H9 (cell line): ENCODE measurements around the gene P2RX5. TPM values are rescaled to one million over a fixed set of nuclear protein-coding genes. Genes with fewer than 3 reads are reported as not detected.

Experiments used
- DNase-seq: peaks from one replicate; pipeline ENCODE4 v3.0.0-alpha.2; 2017
- H2AFZ ChIP-seq: one replicate; pipeline ENCODE4 v1.6.1; 2013; ENCODE audit warnings: mild to moderate bottlenecking, low read length, control low read depth, moderate library complexity
- H2AK5ac ChIP-seq: 2 replicates; pipeline ENCODE4 v1.6.1; 2013; ENCODE audit warnings: low read length, control low read depth, mixed read lengths; ENCODE audit not compliant: insufficient read length
- H2BK120ac ChIP-seq: one replicate; pipeline ENCODE4 v1.6.1; 2013; ENCODE audit warnings: low read depth, mild to moderate bottlenecking, low read length, control low read depth, inconsistent platforms; ENCODE audit not compliant: poor library complexity, severe bottlenecking
- H2BK12ac ChIP-seq: 2 replicates; pipeline ENCODE4 v1.6.1; 2013; ENCODE audit warnings: low read length, control low read depth, mixed read lengths, low read depth; ENCODE audit not compliant: insufficient read length
- H2BK15ac ChIP-seq: 2 replicates; pipeline ENCODE4 v1.6.1; 2013; ENCODE audit warnings: low read depth, low read length, control low read depth
- H2BK20ac ChIP-seq: one replicate; pipeline ENCODE4 v1.6.1; 2013; ENCODE audit warnings: low read depth, mild to moderate bottlenecking, low read length, control low read depth, inconsistent platforms; ENCODE audit not compliant: poor library complexity, severe bottlenecking
- H2BK5ac ChIP-seq: 2 replicates; pipeline ENCODE4 v1.6.1; 2013; ENCODE audit warnings: low read length, control low read depth, mixed read lengths; ENCODE audit not compliant: insufficient read length
- H3K14ac ChIP-seq: 2 replicates; pipeline ENCODE4 v1.6.1; 2013; ENCODE audit warnings: low read length, control low read depth; ENCODE audit not compliant: insufficient read depth
- H3K18ac ChIP-seq: 2 replicates; pipeline ENCODE4 v1.6.1; 2013; ENCODE audit warnings: low read depth, mild to moderate bottlenecking, mixed read lengths, low read length, control low read depth; ENCODE audit not compliant: insufficient read length
- H3K23ac ChIP-seq: 2 replicates; pipeline ENCODE4 v1.6.1; 2013; ENCODE audit warnings: low read length, control low read depth, mixed read lengths, low read depth; ENCODE audit not compliant: insufficient read length
- H3K23me2 ChIP-seq: 2 replicates; pipeline ENCODE4 v1.6.1; 2013; ENCODE audit warnings: low read depth, mild to moderate bottlenecking, mixed read lengths, low read length, control low read depth; ENCODE audit not compliant: insufficient read length, poor library complexity, severe bottlenecking
- H3K27ac ChIP-seq: 2 replicates; pipeline ENCODE4 v1.5.1; 2013; ENCODE audit warnings: low read length, control low read depth, mixed read lengths, low read depth; ENCODE audit not compliant: insufficient read length
- H3K27me3 ChIP-seq: 2 replicates; pipeline ENCODE4 v1.6.1; 2013; ENCODE audit warnings: low read length, control low read depth, inconsistent platforms; ENCODE audit not compliant: insufficient read depth
- H3K4ac ChIP-seq: 2 replicates; pipeline ENCODE4 v1.6.1; 2013; ENCODE audit warnings: low read depth, mild to moderate bottlenecking, control low read depth, inconsistent platforms, low read length, moderate library complexity
- H3K4me1 ChIP-seq: 2 replicates; pipeline ENCODE4 v1.6.1; 2013; ENCODE audit warnings: low read length, control low read depth, inconsistent platforms; ENCODE audit not compliant: insufficient read depth
- H3K4me2 ChIP-seq: 2 replicates; pipeline ENCODE4 v1.6.1; 2013; ENCODE audit warnings: low read length, control low read depth, mixed read lengths; ENCODE audit not compliant: insufficient read length, insufficient read depth
- H3K56ac ChIP-seq: 2 replicates; pipeline ENCODE4 v1.6.1; 2013; ENCODE audit warnings: low read depth, mild to moderate bottlenecking, mixed read lengths, low read length, control low read depth; ENCODE audit not compliant: insufficient read length
- H3K79me1 ChIP-seq: 2 replicates; pipeline ENCODE4 v1.6.1; 2013; ENCODE audit warnings: low read depth, mild to moderate bottlenecking, moderate library complexity, low read length, control low read depth, inconsistent platforms; ENCODE audit not compliant: insufficient read depth, poor library complexity, severe bottlenecking
- H3K79me2 ChIP-seq: 2 replicates; pipeline ENCODE4 v1.6.1; 2013; ENCODE audit warnings: low read length, control low read depth, inconsistent platforms; ENCODE audit not compliant: insufficient read depth
- H3K9ac ChIP-seq: 2 replicates; pipeline ENCODE4 v1.6.1; 2013; ENCODE audit warnings: low read length, control low read depth, mixed read lengths; ENCODE audit not compliant: insufficient read length; ENCODE audit errors: extremely low read depth
- H3K9me3 ChIP-seq: one replicate; pipeline ENCODE4 v1.6.1; 2013; ENCODE audit warnings: low read depth, low read length, inconsistent platforms; ENCODE audit not compliant: control insufficient read depth
- H3T11ph ChIP-seq: one replicate; pipeline ENCODE4 v1.6.1; 2013; ENCODE audit warnings: mild to moderate bottlenecking, low read length, control low read depth, inconsistent platforms
- H4K20me1 ChIP-seq: one replicate; pipeline ENCODE4 v1.6.1; 2013; ENCODE audit not compliant: control insufficient read depth, insufficient read length, insufficient read depth
- H4K5ac ChIP-seq: 2 replicates; pipeline ENCODE4 v1.6.1; 2013; ENCODE audit warnings: low read depth, mild to moderate bottlenecking, mixed read lengths, low read length, control low read depth; ENCODE audit not compliant: insufficient read length
- H4K8ac ChIP-seq: replicated peaks from 2 replicates; pipeline ENCODE4 v1.6.1; 2013; ENCODE audit warnings: low read length, control low read depth, mixed read lengths, low read depth; ENCODE audit not compliant: insufficient read length
- H4K91ac ChIP-seq: 2 replicates; pipeline ENCODE4 v1.6.1; 2013; ENCODE audit warnings: low read depth, mild to moderate bottlenecking, moderate library complexity, mixed read lengths, low read length, control low read depth; ENCODE audit not compliant: insufficient read length
- H3K27ac Mint-ChIP-seq, 3 experiments: 2 replicates in 2 of 3; 3 replicates in 1 of 3; pipeline ENCODE4 v1.8.0; 2020 to 2021; ENCODE audit warnings: mixed read lengths in 3 of 3, mild to moderate bottlenecking in 1 of 3, moderate library complexity in 1 of 3
- H3K27me3 Mint-ChIP-seq: 2 replicates; pipeline ENCODE4 v1.8.0; 2021; ENCODE audit warnings: low read depth, mild to moderate bottlenecking, moderate library complexity, mixed read lengths
- H3K36me3 Mint-ChIP-seq, 3 experiments: 2 replicates in 2 of 3; 3 replicates in 1 of 3; pipeline ENCODE4 v1.8.0; 2020 to 2021; ENCODE audit warnings: low read depth in 3 of 3, mixed read lengths in 3 of 3; ENCODE audit not compliant: insufficient read depth in 1 of 3
- H3K4me1 Mint-ChIP-seq, 2 experiments: 2 replicates each; pipeline ENCODE4 v1.8.0; 2020; ENCODE audit warnings: mixed read lengths in 2 of 2
- H3K4me3 Mint-ChIP-seq, 2 experiments: 2 replicates in 1 of 2; 3 replicates in 1 of 2; pipeline ENCODE4 v1.8.0; 2020 to 2021; ENCODE audit warnings: mild to moderate bottlenecking in 2 of 2, mixed read lengths in 2 of 2, moderate library complexity in 1 of 2
- H3K9me3 Mint-ChIP-seq, 2 experiments: 2 replicates in 1 of 2; 3 replicates in 1 of 2; pipeline ENCODE4 v1.8.0; 2020; ENCODE audit warnings: mild to moderate bottlenecking in 2 of 2, mixed read lengths in 2 of 2, moderate library complexity in 1 of 2
- CTCF ChIP-seq: fragments of 200-600 bp; sonication (generic); conservative IDR thresholded peaks from 3 replicates; pipeline ENCODE4 v1.8.0; 2021; ENCODE audit warnings: antibody characterized with exemption, mild to moderate bottlenecking
- WGBS: extraction: QIAGEN DNeasy Blood & Tissue Kit; methylation state at CpG from one replicate; pipeline ENCODE4 v1.1.7; 2013; ENCODE audit warnings: missing lambda C conversion rate, low lambda C conversion rate, mixed read lengths; ENCODE audit not compliant: insufficient read length; ENCODE audit errors: extremely low coverage; 5-methylcytosine and 5-hydroxymethylcytosine counted together
- total RNA-seq: library from RNA; stranded (reverse); gene quantifications from 2 replicates; pipeline ENCODE4 v1.2.1, GENCODE V29; 2021

P2RX5 gene
- total RNA-seq, 1 experiment from 2014 or later: 4.7 TPM

DNA sequence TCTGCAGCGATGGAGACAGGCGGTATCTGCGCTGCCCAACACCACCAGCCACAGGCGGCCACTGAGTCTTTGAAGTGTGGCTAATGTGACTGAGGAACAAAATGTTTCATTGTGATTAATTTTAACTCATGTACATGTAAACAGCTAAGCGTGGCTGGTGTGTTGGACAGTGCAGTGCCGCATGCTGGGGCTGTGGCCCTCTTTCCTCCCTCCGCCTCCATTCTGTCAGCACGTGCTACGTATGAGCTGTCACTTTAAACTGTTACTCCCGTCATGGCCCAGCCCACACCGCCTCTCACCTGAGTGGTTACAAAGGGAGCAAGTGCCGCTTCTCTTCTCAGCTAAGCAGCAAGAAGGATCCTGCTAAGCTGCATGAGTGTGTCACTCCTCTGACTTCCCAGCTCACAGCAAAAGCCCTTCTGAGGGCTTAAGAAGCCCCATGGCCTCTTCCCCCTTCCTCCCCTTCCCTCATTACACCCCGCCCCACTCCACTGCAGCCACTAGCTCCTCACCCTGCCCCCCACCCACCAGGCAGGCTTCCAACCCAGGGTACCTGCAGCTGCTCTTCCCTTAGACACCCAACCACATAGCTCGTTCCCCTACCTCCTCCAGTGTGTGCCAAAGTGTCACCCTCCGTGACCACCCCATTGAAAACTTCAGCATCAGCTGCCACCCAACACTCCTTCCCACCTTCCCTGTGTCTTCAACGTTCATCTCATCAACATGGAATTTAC, 42.8 kb upstream of the P2RX5 start:
- no peak overlapping the region for H3K56ac ChIP-seq
- DNase-seq: no peak
- Mint-ChIP-seq H3K36me3 (no peaks in the 10 kb centered on the region), H3K4me3 (no peak overlapping the region), H3K27ac (peak overlapping the region in 2 of 3 experiments; percentile 64 to 68; a peak in 4 of 7 replicates), H3K9me3 (no peaks in the 10 kb centered on the region), H3K4me1 (peaks cover 21 to 25% of the 10 kb centered on the region in 2 experiments), H3K27me3 (peaks cover 2% of the 10 kb centered on the region; the same call in 1 of the 2 replicates)
- H3K14ac ChIP-seq: no peak overlapping the region
- no peak overlapping the region for H3T11ph ChIP-seq
- TF ChIP-seq CTCF: no peak
- no peak overlapping the region for H2BK20ac ChIP-seq
- no peaks in the 10 kb centered on the region for H3K23me2 ChIP-seq
- no peak overlapping the region for H3K27ac ChIP-seq
- no peak overlapping the region for H3K4ac ChIP-seq
- H3K18ac ChIP-seq: no peak overlapping the region
- no peak overlapping the region for H3K9ac ChIP-seq
- H2AFZ ChIP-seq: no peak overlapping the region
- no peaks in the 10 kb centered on the region for H3K4me1 ChIP-seq
- no peak overlapping the region for H4K91ac ChIP-seq
- no peak overlapping the region for H2BK5ac ChIP-seq
- WGBS: no CpG with 5 or more reads among the region's 16 CpGs
- H2BK120ac ChIP-seq: no peak overlapping the region
- H4K8ac ChIP-seq: no peak overlapping the region
- H2BK15ac ChIP-seq: no peak overlapping the region
- H3K27me3 ChIP-seq: no peaks in the 10 kb centered on the region
- no peak overlapping the region for H3K23ac ChIP-seq
- no peak overlapping the region for H2BK12ac ChIP-seq
- no peaks in the 10 kb centered on the region for H4K20me1 ChIP-seq
- H4K5ac ChIP-seq: no peak overlapping the region
- no peaks in the 10 kb centered on the region for H3K79me2 ChIP-seq
- no peaks in the 10 kb centered on the region for H3K79me1 ChIP-seq
- H3K9me3 ChIP-seq: no peaks in the 10 kb centered on the region
- no peak overlapping the region for H3K4me2 ChIP-seq
- no peak overlapping the region for H2AK5ac ChIP-seq
